Fibroblast of pulmonary artery (primary cell): ENCODE measurements around the gene AKNAD1.

Source experiments
- DNase-seq: peaks from one replicate; pipeline ENCODE4 v3.0.0-alpha.2; 2010; ENCODE audit warnings: low read depth
- H3K4me3 ChIP-seq: replicated peaks from 2 replicates; pipeline ENCODE4 v1.5.1; 2011; ENCODE audit warnings: low read depth, mild to moderate bottlenecking, control low read depth, low read length, moderate library complexity
- TF ChIP-seq, protein P1 (sequence below): IDR thresholded peaks from 2 replicates; pipeline ENCODE4 v1.5.1; 2011; ENCODE audit warnings: mild to moderate bottlenecking, control low read depth, low read length, inconsistent platforms; ENCODE audit errors: missing control alignments

The AKNAD1 gene

DNA sequence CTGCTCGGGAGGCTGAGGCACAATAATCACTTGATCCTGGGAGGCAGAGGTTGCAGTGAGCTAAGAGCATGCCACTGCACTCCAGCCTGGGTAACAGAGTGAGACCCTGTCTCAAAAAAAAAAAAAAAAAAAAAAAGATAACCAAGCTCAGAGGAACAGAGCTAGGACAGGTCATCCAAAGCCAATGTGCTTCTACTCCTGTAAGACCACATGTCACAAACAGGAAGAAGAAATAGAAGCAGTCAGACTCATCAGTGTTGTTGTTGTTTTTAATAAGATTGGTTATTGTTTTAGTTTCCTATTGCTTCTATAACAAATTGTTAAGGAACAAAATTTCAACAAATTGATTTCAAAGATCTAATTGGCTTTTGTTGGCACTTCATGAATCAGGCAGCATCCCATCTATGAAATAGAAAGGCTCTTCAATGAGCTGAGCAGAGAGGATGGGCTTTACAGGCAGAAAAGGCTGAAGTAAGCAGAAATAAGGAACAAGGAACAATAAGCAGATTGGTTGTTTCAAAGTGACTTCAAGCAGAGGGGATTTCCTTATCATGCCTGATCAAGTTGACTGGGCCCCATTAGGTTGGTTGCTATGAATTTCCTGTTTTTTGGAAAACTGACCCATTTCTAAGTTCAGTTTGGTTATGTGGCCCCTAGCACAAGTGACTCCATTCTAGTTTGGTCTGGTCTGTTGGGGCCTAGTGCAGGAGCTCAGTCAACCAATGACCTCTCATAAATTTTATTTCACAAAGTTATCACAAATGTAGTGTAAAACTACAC lies 6.0 kb upstream of the AKNAD1 start:
- no peak overlapping the region for H3K4me3 ChIP-seq
- no peak for DNase-seq
- TF ChIP-seq, protein P1, sequence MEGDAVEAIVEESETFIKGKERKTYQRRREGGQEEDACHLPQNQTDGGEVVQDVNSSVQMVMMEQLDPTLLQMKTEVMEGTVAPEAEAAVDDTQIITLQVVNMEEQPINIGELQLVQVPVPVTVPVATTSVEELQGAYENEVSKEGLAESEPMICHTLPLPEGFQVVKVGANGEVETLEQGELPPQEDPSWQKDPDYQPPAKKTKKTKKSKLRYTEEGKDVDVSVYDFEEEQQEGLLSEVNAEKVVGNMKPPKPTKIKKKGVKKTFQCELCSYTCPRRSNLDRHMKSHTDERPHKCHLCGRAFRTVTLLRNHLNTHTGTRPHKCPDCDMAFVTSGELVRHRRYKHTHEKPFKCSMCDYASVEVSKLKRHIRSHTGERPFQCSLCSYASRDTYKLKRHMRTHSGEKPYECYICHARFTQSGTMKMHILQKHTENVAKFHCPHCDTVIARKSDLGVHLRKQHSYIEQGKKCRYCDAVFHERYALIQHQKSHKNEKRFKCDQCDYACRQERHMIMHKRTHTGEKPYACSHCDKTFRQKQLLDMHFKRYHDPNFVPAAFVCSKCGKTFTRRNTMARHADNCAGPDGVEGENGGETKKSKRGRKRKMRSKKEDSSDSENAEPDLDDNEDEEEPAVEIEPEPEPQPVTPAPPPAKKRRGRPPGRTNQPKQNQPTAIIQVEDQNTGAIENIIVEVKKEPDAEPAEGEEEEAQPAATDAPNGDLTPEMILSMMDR: no peak

- no peak for DNase-seq
- TF ChIP-seq, protein P1: no peak
- no peak overlapping the region for H3K4me3 ChIP-seq
Measured at GRCh38 chr1:108862017-108862610, 5.2 kb upstream of the AKNAD1 start.

- DNase-seq: no peak
- TF ChIP-seq, protein P1: no peak
- no peak overlapping the region for H3K4me3 ChIP-seq
Measured at GRCh38 chr1:108861566-108861965, 4.7 kb upstream of the AKNAD1 start.

DNA sequence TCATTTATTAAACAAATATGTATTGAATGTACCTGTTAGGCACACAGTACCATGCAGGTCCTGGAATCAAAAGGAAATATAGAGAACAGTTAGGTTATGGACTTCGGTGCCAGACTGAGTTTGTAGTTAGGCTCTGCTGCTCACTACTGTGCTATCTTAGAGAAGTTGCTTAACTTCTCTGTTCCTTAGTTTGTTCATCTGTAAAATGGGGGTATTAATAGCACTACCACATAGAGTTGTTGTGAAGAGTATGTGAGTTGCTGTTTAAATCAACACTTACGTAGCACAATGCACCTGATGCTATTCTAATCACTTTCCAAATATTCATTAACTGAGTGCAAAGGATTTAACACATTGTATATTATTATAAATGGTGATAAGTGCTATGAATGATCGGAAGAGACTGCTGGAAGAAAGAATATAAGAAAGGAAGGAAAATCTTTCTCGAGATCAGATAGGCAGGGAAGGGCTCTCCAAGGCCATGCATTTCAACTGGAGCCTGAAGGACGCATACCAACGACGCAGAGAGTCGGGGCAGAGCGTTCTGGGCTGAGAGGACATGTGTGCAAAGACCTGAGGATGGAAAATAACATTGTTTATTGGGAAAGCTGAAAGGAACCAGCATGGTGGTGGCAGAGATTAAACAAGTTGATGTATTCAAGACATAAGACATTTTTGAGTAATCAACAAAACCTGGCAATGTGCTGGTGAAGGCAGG lies 3.5 kb upstream of the AKNAD1 start:
- no peak overlapping the region for H3K4me3 ChIP-seq
- no peak for DNase-seq
- TF ChIP-seq, protein P1: no peak

DNA sequence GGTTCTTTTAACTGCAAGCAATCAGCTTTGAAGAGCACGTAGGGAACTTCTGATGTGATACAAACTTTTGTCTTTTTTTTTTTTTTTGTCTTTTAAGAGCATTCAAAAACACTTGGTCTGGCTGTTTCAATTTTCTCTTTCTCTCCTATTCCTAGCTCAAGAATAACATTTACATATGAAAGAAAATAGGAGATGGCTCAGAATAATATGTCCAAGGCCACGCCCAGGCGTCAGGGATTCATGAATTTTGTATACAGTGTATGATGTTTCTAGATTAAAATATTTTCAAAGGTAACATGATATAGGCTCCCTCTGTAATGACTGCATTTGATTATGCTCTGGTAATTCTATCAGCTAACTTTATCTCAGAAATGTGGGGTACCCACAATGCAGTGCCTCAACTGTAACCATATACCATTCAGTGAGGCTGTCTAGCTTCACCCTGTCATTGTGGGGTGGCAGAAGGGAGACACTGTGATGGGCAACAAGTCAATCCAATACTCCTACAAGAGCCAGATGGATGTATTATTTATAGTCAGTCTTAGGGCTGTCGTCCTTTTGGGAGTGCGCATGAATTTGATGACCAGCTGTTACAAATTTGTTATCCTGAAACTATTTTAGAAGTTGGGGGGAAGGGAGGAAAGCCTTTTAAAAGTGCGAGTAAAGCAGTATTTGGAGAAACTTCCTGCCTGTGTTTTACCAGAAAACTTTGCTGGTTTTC lies 1.5 kb upstream of the AKNAD1 start:
- no peak for DNase-seq
- TF ChIP-seq, protein P1: no peak
- H3K4me3 ChIP-seq: no peak overlapping the region

- no peak for DNase-seq
- TF ChIP-seq, protein P1: no peak
- H3K4me3 ChIP-seq: no peak overlapping the region
Measured at GRCh38 chr1:108854221-108855019, 2.5 kb downstream of the AKNAD1 start.
